Vagina (tissue), 2 donors: ENCODE results near the gene CAPZA1.

Source experiments
- CTCF ChIP-seq, 3 experiments: fragments of 450-650 bp in 2 of 3; fragments of 200-600 bp in 1 of 3; sonication (generic) in 1 of 3; IDR thresholded peaks; one replicate each; pipeline ENCODE4 v1.5.1; 2017 to 2019; ENCODE audit warnings: antibody characterized with exemption in 3 of 3, mild to moderate bottlenecking in 2 of 3, moderate library complexity in 2 of 3
- POLR2A ChIP-seq, 2 donors: fragments of 450-650 bp; IDR thresholded peaks; one replicate each; pipeline ENCODE4 v1.6.1; 2017; ENCODE audit warnings: antibody characterized with exemption in 2 of 2, mild to moderate bottlenecking in 2 of 2, moderate library complexity in 2 of 2

GRCh38 chr1:112636597-112637253, 17.1 kb downstream of the CAPZA1 start:
- TF ChIP-seq CTCF (IDR thresholded peaks at IDR 0.05) (no peak), POLR2A (IDR thresholded peaks at IDR 0.05) (no peak)
